GM18505 (cell line): Measurements from ENCODE around the gene MED16.
"Not testable (repeated sequence)": the region's sequence is repeated elsewhere in the genome, so short reads cannot be mapped to it uniquely, and the experiment has no call there.

Source experiments
- ATAC-seq: cut with Tn5 transposase; IDR thresholded peaks from one replicate; pipeline ENCODE4 v1.9.1; 2021; ENCODE audit not compliant: unreplicated experiment
- POLR2A ChIP-seq: IDR thresholded peaks from 4 replicates; pipeline ENCODE4 v1.6.1; 2011; ENCODE audit warnings: borderline replicate concordance; ENCODE audit not compliant: insufficient read depth, insufficient read length; ENCODE audit errors: extremely low read depth

Gene MED16

GRCh38 chr19:827314-827709 lies 65.7 kb downstream of the MED16 start:
- no peak for TF ChIP-seq POLR2A
- no peak for ATAC-seq

- ATAC-seq = no peak
- TF ChIP-seq POLR2A = no peak
Measured at GRCh38 chr19:825897-826644, 66.9 kb downstream of the MED16 start.

DNA sequence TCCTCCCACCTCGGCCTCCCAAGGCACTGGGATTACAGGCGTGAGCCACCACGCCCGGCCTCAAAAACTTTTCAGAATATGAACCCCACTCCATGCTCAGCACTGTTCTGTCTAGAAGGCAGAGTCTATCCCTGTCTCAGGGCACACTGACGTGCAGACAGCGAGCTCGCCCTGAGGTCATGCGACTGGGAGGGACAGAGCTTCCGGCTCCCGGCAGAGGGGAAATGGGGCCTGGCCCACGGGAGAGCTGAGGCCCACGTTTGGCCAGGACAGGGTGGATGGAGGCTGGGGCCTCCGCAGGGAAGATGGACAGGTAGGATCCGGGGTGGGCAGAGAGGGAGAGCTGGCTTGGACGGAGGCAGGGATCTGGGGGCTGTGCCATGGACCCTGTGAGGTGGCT lies 68.1 kb downstream of the MED16 start:
- ATAC-seq = no peak
- TF ChIP-seq POLR2A = no peak

GRCh38 chr19:823565-824121 lies 69.3 kb downstream of the MED16 start:
- no peak for TF ChIP-seq POLR2A
- ATAC-seq = no peak

DNA sequence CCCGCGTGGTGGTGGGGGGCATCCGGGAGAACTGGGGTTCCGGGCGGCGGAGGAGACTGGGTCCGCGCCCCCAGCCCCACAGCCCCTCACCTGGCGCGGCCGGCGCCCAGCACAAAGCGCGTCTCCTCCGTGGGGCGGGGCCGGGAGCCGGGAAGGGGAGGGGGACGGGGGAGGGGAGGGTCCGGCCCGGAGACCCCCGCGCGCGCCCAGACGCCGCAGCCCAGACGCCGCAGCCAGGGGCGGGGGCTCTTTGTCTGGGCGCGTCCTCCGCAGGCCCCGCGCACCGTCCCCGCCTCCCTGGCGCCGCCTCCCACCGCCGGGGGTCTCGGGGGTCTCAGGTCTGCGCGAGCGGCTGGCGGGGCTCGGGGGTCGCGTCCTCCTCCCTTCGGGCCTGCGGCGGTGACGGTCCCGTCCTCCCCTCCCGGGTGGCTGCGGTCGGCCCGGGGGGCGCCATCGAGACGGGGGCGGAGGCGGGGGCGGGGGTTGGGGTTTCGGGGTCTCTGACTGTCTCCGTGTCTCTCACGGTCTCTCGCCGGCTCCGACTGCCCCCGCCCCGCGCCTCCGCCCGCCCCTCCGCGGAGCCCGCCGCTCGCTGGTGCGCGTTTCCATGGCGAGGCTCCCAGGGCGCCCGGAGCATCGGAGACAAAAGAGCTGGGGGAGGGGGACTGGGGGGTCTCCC lies 71.0 kb downstream of the MED16 start, which contains the start of gene PLPPR3:
Gene PLPPR3 (minus strand): TSS at position 131 of the 679 bp plus-strand sequence. CDS start 396 bp downstream, outside the sequence.
- TF ChIP-seq POLR2A = no peak
- no peak for ATAC-seq

- ATAC-seq = no peak
- no peak for TF ChIP-seq POLR2A
Measured at GRCh38 chr19:821231-821824, 71.7 kb downstream of the MED16 start.

GRCh38 chr19:820212-820611 lies 72.8 kb downstream of the MED16 start:
- not testable (repeated sequence) for ATAC-seq
